Spleen (tissue), 11 donors: ENCODE data around the gene NR2C2. TPM values are rescaled to one million over a fixed set of nuclear protein-coding genes. Genes with fewer than 3 reads are reported as not detected.

Experiments used
- DNase-seq: peaks from one replicate; pipeline ENCODE4 v3.0.0-alpha.2; 2020
- H3K27ac ChIP-seq, 8 donors: fragments of 200-600 bp; sonication (generic) in 7 of 8; 1 replicate in 4 of 8; 2 replicates in 4 of 8; pipeline versions ENCODE4 v1.5.0 to v1.8.0; 2016 to 2021; ENCODE audit warnings: inconsistent platforms in 4 of 8, mild to moderate bottlenecking in 4 of 8, moderate library complexity in 1 of 8
- H3K27me3 ChIP-seq, 7 donors: fragments of 200-600 bp; sonication (generic) in 6 of 7; replicated peaks in 1 of 7; 1 replicate in 4 of 7; 2 replicates in 3 of 7; pipeline versions ENCODE4 v1.5.0 to v1.8.0; 2016 to 2021; ENCODE audit warnings: inconsistent platforms in 3 of 7, mild to moderate bottlenecking in 1 of 7
- H3K36me3 ChIP-seq, 6 donors: fragments of 200-600 bp; sonication (generic) in 5 of 6; 1 replicate in 4 of 6; 2 replicates in 2 of 6; pipeline versions ENCODE4 v1.5.0 to v1.8.0; 2016 to 2021; ENCODE audit warnings: inconsistent platforms in 2 of 6
- H3K4me1 ChIP-seq, 6 donors: fragments of 200-600 bp; sonication (generic) in 5 of 6; 1 replicate in 3 of 6; 2 replicates in 3 of 6; pipeline versions ENCODE4 v1.5.0 to v1.8.0; 2016 to 2021; ENCODE audit warnings: inconsistent platforms in 3 of 6
- H3K4me3 ChIP-seq, 8 donors: fragments of 200-600 bp; sonication (generic) in 7 of 8; 1 replicate in 4 of 8; 2 replicates in 4 of 8; pipeline versions ENCODE4 v1.5.0 to v1.8.0; 2016 to 2021; ENCODE audit warnings: inconsistent platforms in 4 of 8, mild to moderate bottlenecking in 4 of 8, moderate library complexity in 2 of 8
- H3K9me3 ChIP-seq, 8 donors: fragments of 200-600 bp; sonication (generic) in 7 of 8; 1 replicate in 4 of 8; 2 replicates in 4 of 8; pipeline versions ENCODE4 v1.5.0 to v1.8.0; 2016 to 2021; ENCODE audit warnings: inconsistent platforms in 4 of 8
- POLR2A ChIP-seq, 3 donors: fragments of 450-650 bp; IDR thresholded peaks; one replicate each; pipeline ENCODE4 v1.5.1; 2017; ENCODE audit warnings: antibody characterized with exemption in 3 of 3, mild to moderate bottlenecking in 1 of 3
- POLR2AphosphoS5 ChIP-seq, 3 donors: sonication (generic); formaldehyde crosslinking; IDR thresholded peaks; one replicate each; pipeline ENCODE4 v1.5.1; 2017; ENCODE audit warnings: antibody characterized with exemption in 3 of 3
- WGBS, 5 donors: extraction: QIAGEN DNeasy Blood & Tissue Kit in 3 of 5; methylation state at CpG; one replicate each; pipeline versions ENCODE4 v1.1.5 to v1.1.7; 2013 to 2018; 5-methylcytosine and 5-hydroxymethylcytosine counted together
- intact Hi-C: fragments of 100-400 bp; cut with DNase I; formaldehyde crosslinking; loops from one replicate; pipeline ENCODE4 v1.15.0; 2023; ENCODE audit warnings: low total_unique reads
- polyA plus RNA-seq, 3 donors: library from polyadenylated mRNA; stranded (reverse); fragments of 200-250 nt; gene quantifications; one replicate each; pipeline ENCODE4 v1.2.1, GENCODE V29; 2013
- total RNA-seq, 7 donors: library from RNA; depleted of rRNA in 3 of 7; stranded (reverse); fragments of >200 nt in 3 of 7; fragmentation: NEBNext Ultra II Directional in 4 of 7; extraction: Animal tissue kit (Norgen Biotek cat#: 25700) in 4 of 7; gene quantifications; one replicate each; pipeline versions ENCODE4 v1.1.0 to v1.2.1, GENCODE V29; 2016 to 2021
- TF ChIP-seq, protein P1 (sequence below), 11 experiments: fragments of 200-600 bp in 7 of 11; fragments of 450-650 bp in 4 of 11; sonication (generic) in 4 of 11; IDR thresholded peaks in 8 of 11; conservative IDR thresholded peaks in 3 of 11; 1 replicate in 7 of 11; 2 replicates in 4 of 11; pipeline versions ENCODE4 v1.4.0 to v1.8.0; 2016 to 2021; ENCODE audit warnings: antibody characterized with exemption in 11 of 11, inconsistent platforms in 4 of 11, mild to moderate bottlenecking in 1 of 11
- donor health status: healthy with polysubstance abuse.
- donor health status: DM: no; HTN: no; CAD: no; lungs with moderate emphysema.
- donor health status: DM: no; HTN: no; CAD: no.
- donor health status: Bipolar disorder and iron deficiency.
- donor health status: healthy.
- donor health status: DM: no; HTN: no; CAD: no.
- donor health status: DM: yes; HTN: yes; CAD: no.

The NR2C2 gene
- total and polyA plus RNA-seq, 10 donors, result 7.2 to 75.5 (median 60.2) TPM

DNA sequence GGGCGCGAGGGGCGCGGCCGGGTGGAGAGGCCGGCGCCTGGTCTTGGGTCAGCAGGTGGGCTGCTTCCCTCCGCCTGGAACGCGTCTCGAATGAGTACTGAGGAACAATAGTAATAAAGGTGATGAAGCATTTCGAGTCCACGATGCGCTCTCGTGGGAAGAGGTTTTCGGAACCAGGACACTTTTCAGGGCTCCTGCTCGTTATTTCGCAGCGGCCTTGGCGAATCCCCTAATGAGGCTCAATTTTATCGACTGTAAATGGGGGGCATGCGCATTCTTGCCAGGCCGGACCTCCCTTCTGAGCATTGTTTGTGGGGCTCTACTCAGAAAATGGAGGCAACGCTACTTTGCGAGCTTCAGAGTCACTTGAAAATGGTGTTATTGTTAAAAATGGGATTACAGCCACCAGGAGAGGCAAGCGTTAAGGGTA is 1.2 kb downstream of the NR2C2 start:
- TF ChIP-seq, protein P1, sequence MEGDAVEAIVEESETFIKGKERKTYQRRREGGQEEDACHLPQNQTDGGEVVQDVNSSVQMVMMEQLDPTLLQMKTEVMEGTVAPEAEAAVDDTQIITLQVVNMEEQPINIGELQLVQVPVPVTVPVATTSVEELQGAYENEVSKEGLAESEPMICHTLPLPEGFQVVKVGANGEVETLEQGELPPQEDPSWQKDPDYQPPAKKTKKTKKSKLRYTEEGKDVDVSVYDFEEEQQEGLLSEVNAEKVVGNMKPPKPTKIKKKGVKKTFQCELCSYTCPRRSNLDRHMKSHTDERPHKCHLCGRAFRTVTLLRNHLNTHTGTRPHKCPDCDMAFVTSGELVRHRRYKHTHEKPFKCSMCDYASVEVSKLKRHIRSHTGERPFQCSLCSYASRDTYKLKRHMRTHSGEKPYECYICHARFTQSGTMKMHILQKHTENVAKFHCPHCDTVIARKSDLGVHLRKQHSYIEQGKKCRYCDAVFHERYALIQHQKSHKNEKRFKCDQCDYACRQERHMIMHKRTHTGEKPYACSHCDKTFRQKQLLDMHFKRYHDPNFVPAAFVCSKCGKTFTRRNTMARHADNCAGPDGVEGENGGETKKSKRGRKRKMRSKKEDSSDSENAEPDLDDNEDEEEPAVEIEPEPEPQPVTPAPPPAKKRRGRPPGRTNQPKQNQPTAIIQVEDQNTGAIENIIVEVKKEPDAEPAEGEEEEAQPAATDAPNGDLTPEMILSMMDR (IDR thresholded peaks at IDR 0.05 in 8 of 11, conservative IDR thresholded peaks at IDR 0.05 in 3 of 11), result no peak
- TF ChIP-seq POLR2A (IDR thresholded peaks at IDR 0.05) (no peak), POLR2AphosphoS5 (IDR thresholded peaks at IDR 0.05) (no peak)
- Histone ChIP-seq H3K36me3 (peaks cover 0 to 24% (median 18%) of the 10 kb centered on the region in 6 donors), H3K27me3 (no peaks in the 10 kb centered on the region), H3K4me1 (peaks cover 35 to 85% (median 58%) of the 10 kb centered on the region in 6 donors), H3K9me3 (no peaks in the 10 kb centered on the region), H3K27ac (peak overlapping the region; percentile 94 to 100 (median 99)), H3K4me3 (peak overlapping the region; percentile 70 to 94 (median 84))
- intact Hi-C loops, result loop anchor here (10.0 kb wide), 1 partner anchor 96 kb away; no protein-coding TSS in a partner anchor
- no peak for DNase-seq
- 4 to 7% (median 6%) methylated on average over 19 to 26 of the region's 26 CpGs for WGBS, 5 donors

DNA sequence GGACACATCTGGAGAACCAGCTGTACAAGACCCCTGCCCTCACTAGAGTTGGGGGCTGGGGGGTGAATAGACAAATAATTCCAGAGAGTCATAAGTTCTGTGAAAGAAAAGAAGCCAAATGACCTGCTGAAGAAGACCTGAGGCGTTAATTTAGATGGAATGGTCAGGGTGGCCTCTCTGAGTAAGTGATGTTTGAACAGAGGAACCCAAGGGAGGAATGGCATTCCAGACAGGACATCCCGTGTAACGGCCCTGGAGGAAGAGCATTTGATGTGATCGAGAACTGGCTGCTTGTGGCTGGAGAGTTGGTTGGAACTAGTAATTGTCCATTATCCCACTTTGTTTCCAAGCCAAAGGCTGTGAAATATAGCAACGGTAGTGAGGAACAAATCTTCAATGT is 1.7 kb downstream of the NR2C2 start:
- WGBS, 5 donors, result 41 to 47% (median 44%) methylated on average over 5 of the region's 5 CpGs
- no peak for DNase-seq
- Histone ChIP-seq H3K36me3 (peaks cover 0 to 19% (median 13%) of the 10 kb centered on the region in 6 donors), H3K27me3 (no peaks in the 10 kb centered on the region), H3K27ac (peak overlapping the region; percentile 94 to 100 (median 99)), H3K4me3 (peak overlapping the region; percentile 70 to 94 (median 84)), H3K4me1 (peaks cover 35 to 80% (median 53%) of the 10 kb centered on the region in 6 donors), H3K9me3 (no peaks in the 10 kb centered on the region)
- intact Hi-C loops, result loop anchor here (10.0 kb wide), 1 partner anchor 96 kb away; no protein-coding TSS in a partner anchor
- TF ChIP-seq POLR2A (IDR thresholded peaks at IDR 0.05) (no peak), POLR2AphosphoS5 (IDR thresholded peaks at IDR 0.05) (no peak)
- TF ChIP-seq, protein P1 (IDR thresholded peaks at IDR 0.05 in 8 of 11, conservative IDR thresholded peaks at IDR 0.05 in 3 of 11), result no peak

DNA sequence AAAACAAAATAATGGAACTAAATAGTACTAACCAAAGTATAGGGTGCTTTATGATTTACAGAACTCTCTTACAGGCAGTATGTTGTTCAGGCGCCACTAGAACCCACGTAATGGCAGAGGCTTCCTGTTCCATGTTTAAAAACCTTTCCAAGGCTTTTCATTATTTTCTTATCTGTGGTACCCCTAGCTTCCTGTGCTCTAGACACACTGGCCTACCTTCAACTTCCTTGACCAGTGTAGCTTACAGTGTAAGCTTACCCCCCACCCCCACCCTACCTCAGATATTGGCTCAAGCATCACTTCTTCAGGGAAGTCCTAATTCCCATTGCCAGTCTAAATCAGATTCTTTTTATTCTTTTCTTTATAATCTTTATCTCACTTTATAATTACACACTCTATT is 2.9 kb downstream of the NR2C2 start:
- intact Hi-C loops, result no loop called here
- no peak for TF ChIP-seq POLR2AphosphoS5 (IDR thresholded peaks at IDR 0.05)
- no peak for TF ChIP-seq POLR2A (IDR thresholded peaks at IDR 0.05)
- TF ChIP-seq, protein P1 (IDR thresholded peaks at IDR 0.05 in 8 of 11, conservative IDR thresholded peaks at IDR 0.05 in 3 of 11), result no peak
- Histone ChIP-seq H3K36me3 (peaks cover 0 to 7% (median 4%) of the 10 kb centered on the region in 6 donors), H3K27me3 (no peaks in the 10 kb centered on the region), H3K27ac (peak overlapping the region in 7 of 8 donors; percentile 4 to 100 (median 99)), H3K4me1 (peaks cover 34 to 79% (median 52%) of the 10 kb centered on the region in 6 donors), H3K4me3 (no peak overlapping the region), H3K9me3 (no peaks in the 10 kb centered on the region)
- no peak for DNase-seq
- WGBS, 5 donors, result 53 to 75% (median 68%) methylated on average over 2 of the region's 2 CpGs

DNA sequence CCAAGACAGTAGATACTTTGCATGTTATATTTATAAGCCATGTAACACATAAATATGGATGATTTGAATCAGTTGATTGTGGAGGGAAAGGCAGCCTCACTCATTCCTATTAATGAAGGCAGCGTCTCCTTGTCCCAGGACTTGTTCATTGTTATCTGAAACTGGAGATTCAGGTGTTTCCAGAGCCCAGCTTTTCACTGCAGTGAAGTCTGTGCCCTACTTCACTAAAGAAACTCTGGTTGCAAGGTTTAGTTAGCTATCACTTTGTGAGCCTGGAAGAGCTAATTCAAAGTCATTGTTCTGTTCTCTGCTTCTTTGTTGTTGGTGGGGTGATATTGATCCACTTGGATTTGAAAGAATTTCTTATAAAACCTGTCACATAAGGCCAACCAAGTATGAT is 9.8 kb downstream of the NR2C2 start:
- H3K9me3 ChIP-seq, result no peaks in the 10 kb centered on the region
- no peak for DNase-seq
- TF ChIP-seq, protein P1 (IDR thresholded peaks at IDR 0.05 in 8 of 11, conservative IDR thresholded peaks at IDR 0.05 in 3 of 11), result no peak
- TF ChIP-seq POLR2A (IDR thresholded peaks at IDR 0.05), result no peak
- TF ChIP-seq POLR2AphosphoS5 (IDR thresholded peaks at IDR 0.05), result no peak
- peaks cover 12 to 78% (median 57%) of the 10 kb centered on the region in 6 donors for H3K4me1 ChIP-seq
- peaks cover 0 to 22% (median 2%) of the 10 kb centered on the region in 6 donors for H3K36me3 ChIP-seq
- 82 to 100% (median 95%) methylated on average over 1 of the region's 1 CpG for WGBS, 5 donors
- intact Hi-C loops, result no loop called here
- H3K27me3 ChIP-seq, result no peaks in the 10 kb centered on the region
- H3K27ac ChIP-seq, result no peak overlapping the region
- H3K4me3 ChIP-seq, result no peak overlapping the region
